ENCODE measurements around the gene ACTR1B.
"Not testable (repeated sequence)": the region's sequence is repeated elsewhere in the genome, so short reads cannot be mapped to it uniquely, and the experiment has no call there.

ACTR1B gene

GRCh38 chr2:97663962-97664635 is at the start of gene ACTR1B:
ACTR1B (minus strand) TSS chr2:97664044; CDS start chr2:97663890, 154 bp downstream.
- peak; percentile 92 for DNase-seq (ENCODE audit: low read depth)
- H3K4me3 ChIP-seq (ENCODE audit: control insufficient read depth, low read depth, low read length) = peak within 1 kb of the TSS; percentile 82
- TF ChIP-seq, protein P1, sequence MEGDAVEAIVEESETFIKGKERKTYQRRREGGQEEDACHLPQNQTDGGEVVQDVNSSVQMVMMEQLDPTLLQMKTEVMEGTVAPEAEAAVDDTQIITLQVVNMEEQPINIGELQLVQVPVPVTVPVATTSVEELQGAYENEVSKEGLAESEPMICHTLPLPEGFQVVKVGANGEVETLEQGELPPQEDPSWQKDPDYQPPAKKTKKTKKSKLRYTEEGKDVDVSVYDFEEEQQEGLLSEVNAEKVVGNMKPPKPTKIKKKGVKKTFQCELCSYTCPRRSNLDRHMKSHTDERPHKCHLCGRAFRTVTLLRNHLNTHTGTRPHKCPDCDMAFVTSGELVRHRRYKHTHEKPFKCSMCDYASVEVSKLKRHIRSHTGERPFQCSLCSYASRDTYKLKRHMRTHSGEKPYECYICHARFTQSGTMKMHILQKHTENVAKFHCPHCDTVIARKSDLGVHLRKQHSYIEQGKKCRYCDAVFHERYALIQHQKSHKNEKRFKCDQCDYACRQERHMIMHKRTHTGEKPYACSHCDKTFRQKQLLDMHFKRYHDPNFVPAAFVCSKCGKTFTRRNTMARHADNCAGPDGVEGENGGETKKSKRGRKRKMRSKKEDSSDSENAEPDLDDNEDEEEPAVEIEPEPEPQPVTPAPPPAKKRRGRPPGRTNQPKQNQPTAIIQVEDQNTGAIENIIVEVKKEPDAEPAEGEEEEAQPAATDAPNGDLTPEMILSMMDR (IDR thresholded peaks at IDR 0.05; ENCODE audit: control insufficient read depth, insufficient read depth, low read depth, low read length, missing control alignments) = peak; percentile 64

- TF ChIP-seq, protein P1 (IDR thresholded peaks at IDR 0.05; ENCODE audit: control insufficient read depth, insufficient read depth, low read depth, low read length, missing control alignments) = no peak
- no peak overlapping the region for H3K4me3 ChIP-seq (ENCODE audit: control insufficient read depth, low read depth, low read length)
- DNase-seq (ENCODE audit: low read depth) = no peak
Measured at GRCh38 chr2:97712693-97713295, 49.0 kb upstream of the ACTR1B start.

DNA sequence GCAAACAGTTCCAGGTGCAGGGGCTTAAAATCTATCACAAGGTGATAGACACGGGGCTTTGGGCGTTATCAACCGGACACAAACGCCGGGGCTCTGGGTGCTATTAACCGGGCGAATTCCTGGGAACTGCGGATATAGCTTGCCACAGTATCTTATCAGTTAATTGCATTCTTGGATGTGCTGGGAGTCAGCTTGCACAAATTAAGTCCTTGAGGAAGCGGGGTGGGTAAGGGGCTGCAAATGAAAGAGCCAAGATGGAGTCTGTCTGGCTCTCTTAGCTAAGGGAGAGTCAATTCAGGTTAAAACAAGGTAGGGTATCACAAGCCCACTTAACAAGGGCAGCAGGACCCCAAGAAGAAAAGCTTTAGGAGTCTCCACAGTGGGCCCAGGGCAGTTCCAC is 48.3 kb upstream of the ACTR1B start:
- DNase-seq (ENCODE audit: low read depth) = not testable (repeated sequence)

GRCh38 chr2:97711394-97711711 is 47.5 kb upstream of the ACTR1B start:
- no peak for DNase-seq (ENCODE audit: low read depth)
- H3K4me3 ChIP-seq (ENCODE audit: control insufficient read depth, low read depth, low read length) = no peak overlapping the region
- TF ChIP-seq, protein P1 (IDR thresholded peaks at IDR 0.05; ENCODE audit: control insufficient read depth, insufficient read depth, low read depth, low read length, missing control alignments) = no peak

More for the DNA sequence above, 48.3 kb upstream of the ACTR1B start:
- not testable (repeated sequence) for H3K4me3 ChIP-seq (ENCODE audit: control insufficient read depth, low read depth, low read length)

DNA sequence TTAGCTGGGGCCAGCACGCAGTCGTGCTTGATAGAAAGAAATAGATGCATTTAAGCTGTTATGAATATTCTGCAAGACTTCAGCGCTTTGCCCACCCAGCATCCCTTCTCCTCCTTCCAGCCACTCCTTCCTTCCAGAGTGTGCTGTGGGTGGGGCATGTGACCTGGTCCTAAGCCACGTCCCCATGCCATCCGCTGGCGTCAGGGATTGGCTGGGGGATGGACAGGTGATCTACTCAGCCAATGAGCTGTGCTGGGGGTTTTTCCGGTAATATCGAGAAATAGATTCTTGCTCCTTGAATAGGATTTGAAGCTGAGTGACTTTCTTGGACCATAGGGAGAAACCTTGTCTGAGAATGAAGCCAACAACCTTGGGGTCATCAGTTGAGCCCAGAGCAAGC is 44.8 kb upstream of the ACTR1B start:
- TF ChIP-seq, protein P1 (IDR thresholded peaks at IDR 0.05; ENCODE audit: control insufficient read depth, insufficient read depth, low read depth, low read length, missing control alignments) = no peak
- no peak for DNase-seq (ENCODE audit: low read depth)
- H3K4me3 ChIP-seq (ENCODE audit: control insufficient read depth, low read depth, low read length) = no peak overlapping the region

DNA sequence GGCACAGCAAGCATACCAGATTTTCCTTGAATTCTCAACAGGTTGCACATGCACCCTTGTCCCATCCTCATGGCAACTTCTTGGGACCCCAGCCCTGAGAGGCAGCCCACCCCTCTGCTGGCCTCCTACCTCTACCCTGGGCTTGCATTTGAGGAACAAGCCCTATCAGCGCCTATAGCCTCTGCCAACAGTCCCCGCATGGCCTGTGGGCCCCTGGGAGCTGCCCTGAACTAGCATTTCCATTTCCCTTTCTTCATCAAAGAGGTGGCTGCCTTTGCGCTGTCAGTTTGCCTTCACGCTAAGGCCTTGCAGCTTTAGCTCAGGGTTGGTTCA is 44.2 kb upstream of the ACTR1B start:
- TF ChIP-seq, protein P1 (IDR thresholded peaks at IDR 0.05; ENCODE audit: control insufficient read depth, insufficient read depth, low read depth, low read length, missing control alignments) = no peak
- no peak overlapping the region for H3K4me3 ChIP-seq (ENCODE audit: control insufficient read depth, low read depth, low read length)
- no peak for DNase-seq (ENCODE audit: low read depth)

DNA sequence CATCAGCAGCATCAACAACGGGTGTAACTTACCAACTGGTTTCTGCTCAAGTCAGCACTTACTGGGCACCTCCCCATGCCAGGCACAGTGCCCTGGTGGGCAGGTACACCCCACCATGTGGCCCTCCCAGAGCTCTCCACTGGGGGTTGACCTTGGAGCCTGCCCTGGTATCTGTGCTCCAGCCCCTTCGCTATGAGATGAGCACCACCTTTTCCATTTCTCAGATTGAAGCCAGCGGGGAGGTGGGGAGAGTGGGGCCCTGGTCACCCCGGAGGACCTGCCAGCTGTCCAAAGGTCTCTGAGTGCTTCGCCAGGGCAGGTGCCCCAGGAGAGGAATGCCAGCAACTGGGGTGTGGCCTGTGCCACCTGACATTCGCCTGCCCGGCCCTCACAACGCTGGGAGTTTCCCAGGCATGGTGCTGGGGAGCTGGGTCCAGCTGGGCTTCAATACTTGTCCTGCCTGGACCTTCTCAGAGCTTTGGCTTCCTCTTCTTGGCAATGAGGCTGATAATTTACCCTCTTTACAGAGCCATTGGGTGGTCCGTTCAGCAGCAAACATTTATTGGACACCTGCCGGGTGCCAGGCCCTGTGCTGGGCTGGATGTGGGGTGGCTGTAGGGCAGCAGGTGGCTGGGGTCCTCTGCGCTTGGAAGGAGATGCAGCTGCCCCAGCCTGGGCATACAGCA is 43.7 kb upstream of the ACTR1B start:
- TF ChIP-seq, protein P1 (IDR thresholded peaks at IDR 0.05; ENCODE audit: control insufficient read depth, insufficient read depth, low read depth, low read length, missing control alignments) = no peak
- no peak for DNase-seq (ENCODE audit: low read depth)

More for the DNA sequence above, 43.7 kb upstream of the ACTR1B start:
- no peak overlapping the region for H3K4me3 ChIP-seq (ENCODE audit: control insufficient read depth, low read depth, low read length)

All from AG09309 (cell line).